GM10266 (cell line): ENCODE results near the gene BTG2.

Experiments
- DNase-seq: peaks from one replicate; pipeline ENCODE4 v3.0.0; 2012; ENCODE audit errors: extremely low spot score
- TF ChIP-seq, protein P1 (sequence below): IDR thresholded peaks from 2 replicates; pipeline ENCODE4 v1.5.1; 2012; ENCODE audit warnings: mild to moderate bottlenecking, low read depth; ENCODE audit not compliant: control insufficient read depth, insufficient read depth; ENCODE audit errors: missing control alignments

The BTG2 gene

DNA sequence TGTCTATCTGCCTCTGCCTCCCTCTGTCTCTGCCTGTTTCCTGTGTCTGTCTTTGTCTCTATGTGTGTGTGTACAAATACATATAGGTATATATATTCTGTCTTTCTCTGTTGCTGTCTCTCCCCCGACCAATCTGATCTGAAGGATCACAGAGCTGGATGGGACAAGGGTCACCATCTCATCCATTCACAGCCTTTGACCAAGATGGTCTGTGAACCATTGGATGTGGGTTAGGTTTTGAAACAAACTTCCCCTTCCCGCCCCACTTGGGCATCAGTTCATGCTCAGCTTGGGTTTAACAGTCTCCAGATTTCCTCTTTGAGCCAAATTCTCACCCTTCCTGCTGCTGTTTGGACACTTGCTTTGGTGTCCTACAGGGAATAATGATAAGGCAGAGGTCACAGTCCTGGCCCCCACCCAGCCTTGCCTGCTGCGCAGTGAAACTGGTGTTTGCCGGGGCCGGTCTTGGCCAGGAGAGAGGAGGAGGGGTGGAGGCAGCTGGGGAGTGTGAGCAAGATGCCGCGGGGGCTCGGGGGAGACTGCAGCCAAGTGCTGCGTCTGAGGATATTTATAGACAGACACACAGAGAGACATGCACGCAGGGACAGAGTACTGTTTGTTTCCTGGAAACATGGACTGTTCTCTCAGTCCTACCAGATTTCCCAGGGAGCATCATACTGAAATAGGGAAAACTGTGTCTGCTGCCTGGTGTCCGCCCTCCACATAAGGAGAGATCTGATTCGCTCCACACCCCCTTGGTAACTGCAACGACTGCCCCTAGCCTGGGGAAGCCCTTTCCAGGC is 27.0 kb upstream of the BTG2 start:
- TF ChIP-seq, protein P1, sequence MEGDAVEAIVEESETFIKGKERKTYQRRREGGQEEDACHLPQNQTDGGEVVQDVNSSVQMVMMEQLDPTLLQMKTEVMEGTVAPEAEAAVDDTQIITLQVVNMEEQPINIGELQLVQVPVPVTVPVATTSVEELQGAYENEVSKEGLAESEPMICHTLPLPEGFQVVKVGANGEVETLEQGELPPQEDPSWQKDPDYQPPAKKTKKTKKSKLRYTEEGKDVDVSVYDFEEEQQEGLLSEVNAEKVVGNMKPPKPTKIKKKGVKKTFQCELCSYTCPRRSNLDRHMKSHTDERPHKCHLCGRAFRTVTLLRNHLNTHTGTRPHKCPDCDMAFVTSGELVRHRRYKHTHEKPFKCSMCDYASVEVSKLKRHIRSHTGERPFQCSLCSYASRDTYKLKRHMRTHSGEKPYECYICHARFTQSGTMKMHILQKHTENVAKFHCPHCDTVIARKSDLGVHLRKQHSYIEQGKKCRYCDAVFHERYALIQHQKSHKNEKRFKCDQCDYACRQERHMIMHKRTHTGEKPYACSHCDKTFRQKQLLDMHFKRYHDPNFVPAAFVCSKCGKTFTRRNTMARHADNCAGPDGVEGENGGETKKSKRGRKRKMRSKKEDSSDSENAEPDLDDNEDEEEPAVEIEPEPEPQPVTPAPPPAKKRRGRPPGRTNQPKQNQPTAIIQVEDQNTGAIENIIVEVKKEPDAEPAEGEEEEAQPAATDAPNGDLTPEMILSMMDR: no peak
- DNase-seq: no peak

DNA sequence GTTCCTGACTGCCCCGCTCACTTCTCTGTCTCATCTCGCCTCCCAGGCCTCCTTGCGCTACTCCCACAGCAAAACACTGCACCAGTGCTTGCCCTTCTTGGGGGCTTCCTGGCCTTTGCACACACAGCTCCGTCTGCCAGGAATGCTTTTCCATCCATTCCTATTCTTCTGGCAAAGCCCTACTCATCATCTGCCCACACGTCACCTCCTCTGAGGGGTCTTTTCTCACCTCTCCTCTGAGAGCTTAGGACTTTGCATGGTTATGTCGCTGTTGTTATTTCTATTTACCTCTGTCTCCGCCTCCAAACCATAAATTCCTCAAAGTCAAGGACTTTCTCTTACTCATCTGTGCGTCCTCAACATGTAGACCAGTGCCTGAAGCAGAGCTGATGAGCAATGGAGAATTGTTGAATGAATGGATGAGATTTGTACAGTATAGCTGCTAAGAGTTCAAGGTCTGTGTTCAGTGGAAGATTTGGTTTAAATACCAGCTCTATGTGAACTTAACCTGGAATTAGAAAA is 26.4 kb upstream of the BTG2 start:
- TF ChIP-seq, protein P1: no peak
- no peak for DNase-seq

DNA sequence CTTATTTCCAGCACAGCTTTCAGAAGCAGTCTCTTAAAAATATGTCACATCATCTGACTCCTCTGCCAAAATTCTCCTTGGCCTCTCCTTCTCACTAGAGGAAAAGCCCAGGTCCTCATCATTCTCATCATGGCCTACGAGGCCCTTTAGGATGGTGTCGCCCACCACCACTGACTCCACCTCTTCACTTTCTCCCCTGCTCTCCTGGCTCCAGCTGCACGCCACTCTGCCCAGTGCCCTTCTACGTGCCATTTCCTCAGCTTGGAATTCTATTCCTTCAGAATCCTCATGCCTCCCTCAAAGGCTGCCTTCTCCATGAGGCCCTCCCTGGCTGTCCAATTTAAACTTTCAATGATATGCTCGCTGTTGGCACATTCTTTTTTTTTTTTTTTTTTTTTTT is 25.3 kb upstream of the BTG2 start:
- TF ChIP-seq, protein P1: no peak
- no peak for DNase-seq

DNA sequence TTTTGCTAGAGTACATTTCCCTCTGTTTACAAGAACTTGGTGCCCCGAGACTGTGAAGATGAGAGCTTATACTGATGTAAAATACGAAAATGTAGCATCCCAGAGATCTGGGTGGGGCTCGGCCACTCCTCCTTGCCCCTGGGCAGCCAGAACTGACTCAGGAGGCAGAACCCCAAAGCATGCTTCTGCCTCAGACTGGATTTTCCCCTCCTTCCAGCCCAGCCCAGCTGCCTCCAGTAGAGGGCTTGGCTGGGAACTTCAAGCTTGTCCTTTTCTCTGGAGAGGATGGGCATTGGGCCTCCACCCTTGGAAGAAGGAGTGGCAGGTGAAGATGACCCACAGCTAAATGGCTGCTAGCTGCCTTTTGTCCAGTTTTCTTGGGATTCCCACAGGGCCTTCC is 24.3 kb upstream of the BTG2 start:
- no peak for DNase-seq
- TF ChIP-seq, protein P1: no peak

DNA sequence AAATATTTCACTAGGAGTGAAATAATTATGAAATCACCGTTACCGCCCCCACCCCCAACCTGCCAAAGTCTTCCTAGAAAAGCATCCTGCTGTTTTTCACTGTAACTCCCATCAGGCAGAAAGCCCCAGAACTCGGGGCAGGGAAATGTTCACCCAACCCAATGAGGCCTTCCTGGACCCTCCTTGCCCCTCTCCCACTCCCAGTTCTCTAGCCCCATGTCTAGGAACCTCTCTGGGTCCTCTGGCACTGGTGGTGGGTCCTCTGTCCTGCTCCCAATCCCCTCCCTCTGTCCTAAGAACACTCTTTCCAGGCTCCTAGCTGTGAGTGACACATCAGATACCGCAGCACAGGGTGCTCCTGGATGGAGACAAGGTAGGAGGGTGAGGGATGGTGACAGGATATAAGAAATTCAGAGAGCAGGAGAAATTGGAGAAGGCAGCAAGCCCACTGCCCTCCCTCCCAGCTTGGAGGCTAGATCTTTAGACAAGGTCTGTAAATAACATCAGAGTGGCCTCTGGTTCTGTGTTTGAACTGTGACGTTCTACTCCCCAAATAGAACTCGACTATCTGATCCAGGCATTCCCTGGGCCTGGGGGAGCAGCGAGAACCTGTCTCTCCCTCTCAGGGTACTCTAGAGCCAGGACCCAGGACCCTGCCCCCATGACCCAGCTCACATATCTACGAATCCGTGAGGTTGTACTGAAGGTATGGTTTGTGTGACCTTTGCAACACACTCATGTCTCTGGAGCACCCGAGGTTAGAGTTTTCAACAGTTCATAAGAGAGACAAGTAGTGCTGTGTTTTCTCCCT is 23.3 kb upstream of the BTG2 start:
- TF ChIP-seq, protein P1: no peak
- no peak for DNase-seq

DNA sequence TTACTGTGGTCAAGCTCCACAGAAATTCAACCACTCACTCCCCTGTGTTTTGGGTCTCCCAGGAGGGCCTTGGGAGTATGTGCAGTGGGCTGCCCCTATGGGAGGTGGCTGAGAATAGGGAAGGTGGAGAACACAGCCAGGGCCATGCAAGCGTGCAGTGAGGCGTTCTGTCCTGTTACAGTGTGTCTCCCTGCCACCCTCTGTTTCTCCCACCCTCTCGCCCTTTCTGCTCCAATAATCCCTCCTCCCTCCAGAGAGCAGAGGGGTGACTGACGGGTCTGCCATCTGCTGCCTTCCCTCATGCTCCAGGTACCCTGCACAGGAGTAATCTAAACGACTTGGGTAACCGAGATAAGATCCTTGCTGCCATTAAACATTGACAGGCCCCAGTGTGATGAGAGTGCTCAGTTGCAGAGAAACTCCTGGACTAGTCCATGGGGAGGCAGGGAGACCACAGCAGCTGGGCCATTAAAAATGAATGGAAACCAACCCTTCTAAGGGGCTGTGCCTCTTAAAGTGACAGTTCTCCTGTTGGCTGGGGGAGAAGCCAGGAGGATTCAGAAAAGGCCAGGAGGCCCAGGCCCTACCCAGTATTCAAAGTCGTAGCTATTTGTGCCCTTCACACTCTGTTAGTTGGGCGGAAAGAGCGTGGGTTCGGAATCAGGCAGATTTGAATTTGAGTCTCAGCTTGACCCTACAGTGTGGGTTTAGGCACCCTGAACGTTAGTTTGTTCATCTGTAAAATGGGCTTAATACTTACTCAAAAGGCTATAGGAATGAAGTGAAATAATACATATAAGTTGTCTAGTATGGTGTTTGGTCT is 22.4 kb upstream of the BTG2 start:
- DNase-seq: no peak
- TF ChIP-seq, protein P1: no peak
